GM21576 (cell line): ENCODE data around the gene UQCC5.

ENCODE experiments used
- ATAC-seq: cut with Tn5 transposase; IDR thresholded peaks from one replicate; pipeline ENCODE4 v1.9.1; 2021; ENCODE audit warnings: mild to moderate bottlenecking, moderate library complexity; ENCODE audit not compliant: unreplicated experiment

Gene UQCC5

DNA sequence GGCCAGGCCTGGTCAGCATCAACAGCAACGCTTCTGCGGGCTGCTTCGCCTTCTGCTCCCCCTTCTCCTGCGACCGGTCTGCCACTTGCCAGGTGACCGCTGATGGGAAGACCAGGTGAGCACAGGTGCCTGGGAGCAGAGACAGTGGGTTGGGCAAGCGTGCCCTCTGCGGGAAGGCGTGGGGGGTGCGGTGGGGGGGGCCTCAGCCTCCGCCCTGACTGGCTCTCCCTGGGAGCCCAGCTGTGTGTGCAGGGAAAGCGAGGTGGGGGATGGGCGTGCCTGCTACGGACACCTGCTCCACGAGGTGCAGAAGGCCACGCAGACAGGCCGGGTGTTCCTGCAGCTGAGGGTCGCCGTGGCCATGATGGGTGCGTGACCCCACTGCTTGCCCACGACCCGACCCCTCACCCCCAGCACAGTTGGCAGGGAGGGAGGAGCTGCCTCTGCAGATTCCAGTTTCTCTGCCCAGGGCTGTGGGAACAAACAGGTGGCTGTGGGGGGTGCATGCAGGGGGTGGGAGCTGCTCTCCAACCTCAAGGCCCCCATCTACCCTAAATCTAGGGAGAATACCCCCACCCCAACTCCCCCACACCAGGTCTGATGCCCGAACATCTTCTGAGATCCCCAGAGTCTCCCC lies 32.5 kb upstream of the UQCC5 start:
- no peak for ATAC-seq

DNA sequence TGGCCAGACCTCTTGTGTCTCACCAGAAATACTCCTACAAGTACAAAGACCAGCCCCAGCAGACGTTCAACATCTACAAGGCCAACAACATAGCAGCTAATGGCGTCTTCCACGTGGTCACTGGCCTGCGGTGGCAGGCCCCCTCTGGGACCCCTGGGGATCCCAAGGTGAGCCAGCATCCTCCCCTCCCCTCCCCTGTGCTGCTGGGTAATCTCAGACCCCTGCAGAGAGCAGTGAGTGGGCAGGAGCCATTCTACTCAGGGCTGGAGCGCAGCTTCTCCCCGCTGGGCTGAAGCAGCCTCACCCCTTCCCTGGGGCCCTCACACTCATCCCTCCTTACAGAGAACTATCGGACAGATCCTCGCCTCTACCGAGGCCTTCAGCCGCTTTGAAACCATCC lies 31.4 kb upstream of the UQCC5 start:
- no peak for ATAC-seq

DNA sequence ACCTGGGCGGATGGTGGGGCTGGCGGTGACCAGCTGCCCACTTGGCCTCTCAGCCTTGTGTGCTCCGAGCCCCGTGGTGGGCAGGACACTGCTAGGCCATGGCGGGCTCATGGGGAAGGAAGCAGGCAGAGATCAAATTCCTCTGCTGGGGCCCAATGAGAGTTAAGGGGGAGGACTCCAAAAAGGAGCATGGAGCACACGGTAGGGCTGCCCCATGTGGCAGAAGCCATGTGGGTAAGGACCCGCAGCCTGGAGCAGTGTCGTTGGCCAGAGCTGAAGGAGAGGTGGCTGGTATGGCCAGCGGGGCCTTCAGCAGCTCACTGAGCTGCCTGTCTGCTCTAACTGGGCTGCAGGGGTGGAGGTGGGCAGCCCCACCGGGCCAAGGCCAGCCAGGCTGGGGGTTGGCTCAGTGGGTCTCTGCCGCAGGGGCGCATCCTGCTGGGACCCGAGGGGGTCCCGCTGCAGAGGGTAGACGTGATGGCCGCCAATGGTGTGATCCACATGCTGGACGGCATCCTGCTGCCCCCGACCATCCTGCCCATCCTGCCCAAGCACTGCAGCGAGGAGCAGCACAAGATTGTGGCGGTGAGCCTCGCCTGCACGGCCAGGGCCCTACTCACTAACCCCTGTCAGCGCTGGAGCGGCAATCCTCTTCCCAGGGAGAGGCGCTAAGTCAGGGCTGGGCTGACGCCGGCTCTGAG lies 30.0 kb upstream of the UQCC5 start:
- ATAC-seq = no peak

DNA sequence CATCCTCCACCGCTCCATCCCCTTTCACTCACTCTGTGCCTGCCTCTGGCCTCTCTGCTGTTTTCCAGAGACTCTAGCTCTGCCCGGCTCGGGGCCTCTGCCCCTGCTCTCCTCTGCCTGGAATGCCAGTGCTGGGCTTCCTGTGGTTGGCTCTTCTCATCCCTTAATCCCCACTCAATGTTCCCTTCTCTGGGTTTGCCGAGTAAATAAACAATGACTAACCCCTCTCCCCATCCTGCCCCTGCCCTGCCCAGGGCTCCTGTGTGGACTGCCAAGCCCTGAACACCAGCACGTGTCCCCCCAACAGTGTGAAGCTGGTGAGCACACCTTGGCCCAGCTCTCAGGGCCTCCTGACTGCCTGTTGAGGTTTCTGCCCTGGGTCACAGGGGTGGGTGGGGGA lies 29.0 kb upstream of the UQCC5 start:
- ATAC-seq = no peak

DNA sequence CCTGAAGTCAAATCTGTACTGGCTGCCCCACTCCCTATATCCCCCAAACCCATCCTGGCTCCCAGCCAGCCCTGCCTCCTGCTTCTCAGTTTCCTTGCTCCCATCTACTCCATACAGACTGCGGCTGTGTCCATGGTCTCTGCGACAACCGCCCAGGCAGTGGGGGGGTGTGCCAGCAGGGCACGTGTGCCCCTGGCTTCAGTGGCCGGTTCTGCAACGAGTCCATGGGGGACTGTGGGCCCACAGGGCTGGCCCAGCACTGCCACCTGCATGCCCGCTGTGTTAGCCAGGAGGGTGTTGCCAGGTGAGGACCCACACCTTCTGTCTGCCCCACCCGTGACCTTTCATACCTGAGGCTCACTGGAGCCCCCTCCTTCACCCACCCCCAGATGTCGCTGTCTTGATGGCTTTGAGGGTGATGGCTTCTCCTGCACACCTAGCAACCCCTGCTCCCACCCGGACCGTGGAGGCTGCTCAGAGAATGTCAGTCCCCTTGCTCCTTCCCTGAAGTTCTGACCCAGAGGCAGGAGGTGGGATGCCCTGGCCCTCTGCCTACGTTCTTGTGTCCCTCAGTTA lies 26.6 kb upstream of the UQCC5 start:
- no peak for ATAC-seq

DNA sequence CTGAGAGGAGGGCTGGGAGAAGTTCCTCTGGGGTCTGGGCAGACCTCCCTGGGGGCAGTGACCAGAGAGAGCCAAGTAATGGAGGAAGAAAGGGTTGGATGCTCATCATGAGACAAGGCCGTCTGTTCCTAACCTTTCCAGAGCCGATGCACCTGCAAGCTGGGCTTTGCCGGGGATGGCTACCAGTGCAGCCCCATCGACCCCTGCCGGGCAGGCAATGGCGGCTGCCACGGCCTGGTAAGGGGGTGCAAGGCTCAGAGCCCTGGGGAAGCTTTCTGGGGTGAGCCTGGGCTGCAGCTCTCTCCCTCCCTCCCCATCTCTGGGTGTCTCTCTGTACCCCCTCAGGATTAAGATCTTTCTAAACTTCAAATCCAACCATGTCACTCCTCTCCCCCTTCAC lies 24.9 kb upstream of the UQCC5 start:
- ATAC-seq = no peak

DNA sequence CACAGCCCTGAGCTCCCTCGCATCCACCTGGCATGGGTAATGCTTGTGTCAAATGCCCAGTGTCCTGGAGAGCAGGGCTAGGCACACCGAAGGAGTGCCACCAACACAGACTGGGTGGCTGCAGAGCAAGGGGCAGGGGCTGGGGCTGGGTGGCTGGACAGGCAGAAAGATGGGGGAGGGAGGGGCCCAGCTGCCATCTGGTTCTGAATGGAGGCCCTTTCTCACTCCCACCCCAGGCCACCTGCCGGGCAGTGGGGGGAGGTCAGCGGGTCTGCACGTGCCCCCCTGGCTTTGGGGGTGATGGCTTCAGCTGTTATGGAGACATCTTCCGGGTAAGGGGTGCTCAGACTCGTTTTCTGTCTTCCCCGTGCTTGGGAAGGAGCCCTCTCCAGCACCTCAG lies 24.3 kb upstream of the UQCC5 start:
- no peak for ATAC-seq

DNA sequence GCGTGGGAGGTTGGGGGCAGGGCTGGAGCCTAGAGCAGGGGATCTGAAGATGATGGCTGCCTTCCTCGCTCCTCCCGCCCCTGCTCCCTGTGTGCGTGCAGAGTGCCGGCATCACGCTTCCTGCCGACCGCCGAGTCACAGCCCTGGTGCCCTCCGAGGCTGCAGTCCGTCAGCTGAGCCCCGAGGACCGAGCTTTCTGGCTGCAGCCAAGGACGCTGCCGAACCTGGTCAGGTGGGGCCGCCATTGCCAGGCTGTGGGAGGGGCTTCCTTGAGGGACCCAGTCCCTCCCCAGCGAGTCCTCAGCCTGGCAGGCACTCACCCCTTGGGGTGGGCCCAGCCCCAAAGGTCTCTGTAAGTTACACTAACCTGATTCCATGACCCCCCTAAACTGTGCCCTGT lies 23.7 kb upstream of the UQCC5 start:
- ATAC-seq = no peak

DNA sequence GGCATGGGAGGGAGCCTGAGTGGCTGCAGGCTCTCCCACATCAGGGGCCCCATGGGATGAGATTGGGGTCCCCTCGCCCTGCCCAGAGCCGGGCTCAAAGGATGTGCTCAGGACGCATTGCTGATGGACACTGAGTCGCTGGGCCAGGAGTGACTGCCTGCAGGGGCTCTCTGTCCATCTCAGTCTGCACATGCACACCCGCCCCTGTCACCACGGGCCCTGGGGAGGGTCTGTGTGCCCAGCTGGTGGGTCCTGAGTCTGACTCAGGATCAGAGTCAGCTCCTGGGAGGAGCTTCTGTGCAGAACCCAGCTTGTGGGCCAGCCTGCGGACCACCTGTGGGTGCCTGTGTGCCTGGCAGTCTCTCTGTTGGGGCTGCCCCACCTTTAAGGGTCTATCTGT lies 23.1 kb upstream of the UQCC5 start:
- no peak for ATAC-seq

DNA sequence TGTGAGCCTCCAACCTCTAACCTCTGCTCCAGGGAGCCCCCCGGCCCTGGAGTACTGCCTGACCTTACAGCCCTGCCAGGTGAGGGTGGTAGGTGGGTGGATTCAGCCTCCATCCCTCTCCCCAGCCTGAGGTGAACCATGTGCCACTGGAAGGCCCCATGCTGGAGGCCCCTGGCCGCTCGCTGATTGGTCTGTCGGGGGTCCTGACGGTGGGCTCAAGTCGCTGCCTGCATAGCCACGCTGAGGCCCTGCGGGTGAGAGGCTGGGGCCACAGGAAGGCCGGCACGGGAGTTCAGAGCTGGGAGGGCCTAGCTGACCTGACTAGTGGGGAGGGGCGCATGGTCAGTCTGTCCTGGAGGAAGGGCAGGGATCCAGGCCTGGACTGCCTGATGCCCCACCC lies 21.8 kb upstream of the UQCC5 start:
- no peak for ATAC-seq

DNA sequence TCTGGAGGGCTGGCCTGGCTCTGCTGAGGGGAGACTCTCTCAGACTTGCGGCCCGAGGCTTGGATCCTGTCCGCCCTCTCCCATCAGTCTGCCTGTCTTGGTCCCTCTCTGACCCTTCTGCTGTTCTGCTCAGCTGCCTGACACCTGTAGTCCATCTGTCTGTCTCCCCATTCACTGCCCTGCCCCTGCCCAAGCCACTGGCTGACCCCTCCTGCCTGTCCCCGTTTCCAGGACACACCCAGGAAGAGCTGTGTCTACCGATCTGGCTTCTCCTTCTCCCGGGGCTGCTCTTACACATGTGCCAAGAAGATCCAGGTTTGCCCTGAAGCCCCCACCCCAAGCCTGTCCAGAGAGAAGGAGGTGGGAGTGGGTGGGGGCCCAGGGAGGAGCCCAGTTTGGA lies 21.2 kb upstream of the UQCC5 start:
- ATAC-seq = no peak

DNA sequence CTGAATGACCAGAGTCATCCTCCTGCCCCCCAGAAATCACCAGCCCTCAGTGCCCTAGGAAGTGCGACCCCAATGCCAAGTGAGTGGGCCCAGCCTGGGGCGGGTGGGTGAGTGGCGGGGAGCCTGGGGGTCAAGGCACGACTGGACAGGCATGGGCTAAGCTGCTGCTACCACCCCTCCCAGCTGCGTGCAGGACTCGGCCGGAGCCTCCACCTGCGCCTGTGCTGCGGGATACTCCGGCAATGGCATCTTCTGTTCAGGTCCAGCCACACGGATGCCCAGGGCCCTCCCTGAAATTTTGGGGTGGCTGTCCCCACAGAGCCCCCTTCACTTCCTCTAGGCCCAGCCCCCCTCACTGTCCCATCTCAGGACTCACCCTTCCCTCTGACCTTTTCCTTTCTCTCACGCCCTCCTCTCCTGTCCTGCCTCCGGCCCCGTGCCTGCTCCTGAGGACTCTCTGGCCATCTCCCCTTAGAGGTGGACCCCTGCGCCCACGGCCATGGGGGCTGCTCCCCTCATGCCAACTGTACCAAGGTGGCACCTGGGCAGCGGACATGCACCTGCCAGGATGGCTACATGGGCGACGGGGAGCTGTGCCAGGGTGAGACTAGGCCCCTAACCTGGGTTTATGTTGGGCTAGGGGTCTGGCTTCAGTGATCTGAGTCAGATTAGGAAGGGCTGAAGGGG lies 19.8 kb upstream of the UQCC5 start:
- ATAC-seq = no peak

DNA sequence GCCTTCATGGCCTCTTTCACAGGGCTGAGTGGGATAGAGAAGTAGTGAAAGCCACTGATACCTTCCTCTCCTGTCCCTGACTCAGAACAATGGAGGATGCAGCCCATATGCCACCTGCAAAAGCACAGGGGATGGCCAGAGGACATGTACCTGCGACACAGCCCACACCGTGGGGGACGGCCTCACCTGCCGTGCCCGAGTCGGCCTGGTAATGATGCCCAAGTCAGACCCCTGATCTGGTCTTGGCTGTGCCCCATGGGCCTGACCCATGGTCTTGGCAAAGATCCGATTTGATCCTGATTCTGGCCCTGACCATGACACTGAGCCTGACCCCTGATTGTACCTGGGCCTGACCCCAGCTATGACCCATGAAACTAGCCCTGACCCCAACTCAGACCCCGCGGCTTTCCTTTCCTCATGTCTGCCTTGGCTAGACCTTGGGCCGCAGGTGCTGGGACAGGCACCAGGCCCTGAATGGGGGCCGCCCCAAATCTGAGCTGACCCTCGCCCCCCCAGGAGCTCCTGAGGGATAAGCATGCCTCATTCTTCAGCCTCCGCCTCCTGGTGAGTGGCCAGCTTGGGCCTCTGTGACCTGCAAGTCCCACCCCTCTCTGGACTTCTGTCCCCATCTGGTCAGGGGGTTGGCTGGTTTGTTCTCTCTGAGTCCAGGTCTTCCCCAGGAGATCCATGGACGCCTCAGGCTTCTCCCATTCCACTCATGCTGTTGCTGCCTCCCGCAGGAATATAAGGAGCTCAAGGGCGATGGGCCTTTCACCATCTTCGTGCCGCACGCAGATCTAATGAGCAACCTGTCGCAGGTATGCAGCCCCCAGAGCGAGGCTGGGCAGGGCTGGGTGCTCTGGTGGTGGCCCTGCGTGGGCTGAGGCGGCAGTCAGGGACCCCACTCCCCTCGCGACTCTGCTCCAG lies 18.3 kb upstream of the UQCC5 start:
- no peak for ATAC-seq

DNA sequence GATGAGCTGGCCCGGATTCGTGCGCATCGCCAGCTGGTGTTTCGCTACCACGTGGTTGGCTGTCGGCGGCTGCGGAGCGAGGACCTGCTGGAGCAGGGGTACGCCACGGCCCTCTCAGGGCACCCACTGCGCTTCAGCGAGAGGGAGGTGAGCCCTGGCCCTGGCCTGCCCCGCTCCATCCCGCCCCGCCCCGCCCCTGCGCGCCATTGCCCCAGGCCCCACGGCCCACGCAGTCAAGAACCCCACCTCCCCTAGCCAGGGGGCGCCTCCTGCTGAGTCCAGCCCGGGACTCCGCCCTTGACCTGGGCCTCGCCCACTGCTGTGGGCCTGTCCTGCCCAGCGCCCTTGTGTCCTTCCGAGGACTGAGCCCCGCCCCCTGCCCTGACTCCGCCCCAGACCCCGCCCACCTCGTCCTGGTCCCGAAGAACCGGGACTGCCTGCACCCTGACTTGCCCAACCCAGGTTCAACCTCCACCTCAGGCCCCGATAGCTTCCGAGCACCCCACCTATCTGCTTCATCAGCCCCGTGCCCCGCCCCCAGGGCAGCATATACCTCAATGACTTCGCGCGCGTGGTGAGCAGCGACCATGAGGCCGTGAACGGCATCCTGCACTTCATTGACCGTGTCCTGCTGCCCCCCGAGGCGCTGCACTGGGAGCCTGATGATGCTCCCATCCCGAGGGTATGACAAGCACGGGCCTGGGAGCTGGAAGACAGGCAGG lies 17.5 kb upstream of the UQCC5 start:
- no peak for ATAC-seq

DNA sequence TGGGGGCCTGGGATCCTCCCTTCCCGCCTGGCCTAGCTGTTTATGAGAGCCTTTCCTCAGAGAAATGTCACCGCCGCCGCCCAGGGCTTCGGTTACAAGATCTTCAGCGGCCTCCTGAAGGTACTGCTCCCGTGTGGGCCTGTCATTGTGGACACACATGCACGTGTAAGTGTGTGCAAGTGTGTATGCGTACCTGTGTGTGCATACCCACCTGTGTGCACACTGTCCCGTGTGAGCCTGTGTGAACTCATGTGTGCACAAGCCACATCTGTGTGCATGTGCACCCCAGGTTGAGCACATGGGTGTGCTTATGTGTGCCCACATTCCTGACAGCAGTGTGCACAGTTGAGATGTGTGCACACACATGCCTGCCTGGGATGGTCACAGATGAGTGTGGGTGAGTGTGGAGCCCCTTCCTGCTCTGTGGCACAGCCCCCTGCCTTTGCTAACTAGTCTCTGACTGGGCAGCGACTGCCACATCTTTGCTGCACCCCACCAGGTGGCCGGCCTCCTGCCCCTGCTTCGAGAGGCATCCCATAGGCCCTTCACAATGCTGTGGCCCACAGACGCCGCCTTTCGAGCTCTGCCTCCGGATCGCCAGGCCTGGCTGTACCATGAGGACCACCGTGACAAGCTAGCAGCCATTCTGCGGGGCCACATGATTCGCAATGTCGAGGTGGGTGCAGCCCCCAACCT lies 16.8 kb upstream of the UQCC5 start:
- no peak for ATAC-seq

DNA sequence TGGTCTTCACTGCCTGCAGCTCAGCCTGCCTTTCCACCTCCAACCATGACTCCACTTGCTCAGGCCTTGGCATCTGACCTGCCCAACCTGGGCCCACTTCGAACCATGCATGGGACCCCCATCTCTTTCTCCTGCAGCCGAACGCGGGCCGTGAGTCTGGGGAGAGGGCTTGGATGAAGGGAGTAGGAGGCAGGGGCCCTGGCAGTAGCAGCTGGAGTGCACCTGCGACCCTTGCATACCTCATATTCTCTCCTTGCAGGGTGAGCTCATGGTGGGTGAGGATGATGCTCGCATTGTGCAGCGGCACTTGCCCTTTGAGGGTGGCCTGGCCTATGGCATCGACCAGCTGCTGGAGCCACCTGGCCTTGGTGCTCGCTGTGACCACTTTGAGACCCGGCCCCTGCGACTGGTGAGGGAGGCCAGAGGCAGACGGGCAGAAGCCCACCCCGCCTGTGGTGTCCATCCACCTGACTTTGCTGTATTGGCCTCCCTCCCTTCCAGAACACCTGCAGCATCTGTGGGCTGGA lies 16.2 kb upstream of the UQCC5 start:
- ATAC-seq = no peak

DNA sequence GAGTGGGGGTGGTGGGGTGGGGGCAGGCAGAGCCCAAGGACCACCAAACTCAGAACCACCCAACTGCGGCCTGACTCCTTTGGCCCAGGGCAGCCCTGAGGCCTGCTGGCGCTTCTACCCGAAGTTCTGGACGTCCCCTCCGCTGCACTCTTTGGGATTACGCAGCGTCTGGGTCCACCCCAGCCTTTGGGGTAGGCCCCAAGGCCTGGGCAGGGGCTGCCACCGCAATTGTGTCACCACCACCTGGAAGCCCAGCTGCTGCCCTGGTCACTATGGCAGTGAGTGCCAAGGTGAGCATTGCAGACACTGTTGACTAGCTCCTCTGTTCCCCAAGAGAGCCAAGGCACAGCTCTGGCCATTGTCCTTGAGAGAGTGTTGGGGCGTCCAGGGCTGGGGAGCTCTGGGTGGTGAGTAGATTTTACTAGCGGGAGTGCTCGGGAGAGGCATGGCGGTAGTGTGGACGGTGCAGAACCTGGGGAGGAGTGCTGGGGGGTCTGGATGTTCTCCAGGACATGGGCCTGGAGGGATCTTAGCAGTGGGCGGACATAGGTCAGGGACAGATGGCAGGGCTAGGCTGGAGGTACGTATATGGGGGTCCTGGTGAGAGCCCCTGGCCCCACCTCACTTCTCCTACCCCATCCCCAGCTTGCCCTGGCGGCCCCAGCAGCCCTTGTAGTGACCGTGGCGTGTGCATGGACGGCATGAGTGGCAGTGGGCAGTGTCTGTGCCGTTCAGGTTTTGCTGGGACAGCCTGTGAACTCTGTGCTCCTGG lies 15.5 kb upstream of the UQCC5 start:
- ATAC-seq = no peak

DNA sequence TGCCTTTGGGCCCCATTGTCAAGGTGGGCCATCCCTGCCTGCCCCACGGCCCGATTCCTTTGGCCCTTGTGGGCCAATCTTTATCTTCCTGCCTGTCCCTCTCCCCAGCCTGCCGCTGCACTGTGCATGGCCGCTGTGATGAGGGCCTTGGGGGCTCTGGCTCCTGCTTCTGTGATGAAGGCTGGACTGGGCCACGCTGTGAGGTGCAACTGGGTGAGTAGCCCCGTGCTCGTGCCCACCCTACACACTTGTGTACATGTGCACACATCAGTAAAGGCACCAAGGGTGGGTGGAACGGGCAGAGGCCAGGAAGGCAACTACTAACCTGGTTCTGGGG lies 14.9 kb upstream of the UQCC5 start:
- no peak for ATAC-seq
